Endothelial cell (in vitro differentiated cells): ENCODE data around the gene TIRAP. TPM values are rescaled to one million over a fixed set of nuclear protein-coding genes. Genes with fewer than 3 reads are reported as not detected.

ENCODE experiments used
- DNase-seq: peaks from one replicate; pipeline ENCODE4 v3.0.0; 2021; ENCODE audit warnings: low spot score
- H3K27ac Mint-ChIP-seq: one replicate; pipeline ENCODE4 v1.8.0; 2021; ENCODE audit warnings: mixed read lengths, inconsistent platforms; ENCODE audit not compliant: unreplicated experiment
- H3K27me3 Mint-ChIP-seq: one replicate; pipeline ENCODE4 v1.8.0; 2021; ENCODE audit warnings: mild to moderate bottlenecking, moderate library complexity, mixed read lengths, inconsistent platforms; ENCODE audit not compliant: unreplicated experiment
- H3K36me3 Mint-ChIP-seq: one replicate; pipeline ENCODE4 v1.8.0; 2021; ENCODE audit warnings: mild to moderate bottlenecking, low read depth, mixed read lengths, inconsistent platforms; ENCODE audit not compliant: unreplicated experiment
- H3K4me1 Mint-ChIP-seq: one replicate; pipeline ENCODE4 v1.8.0; 2021; ENCODE audit warnings: mild to moderate bottlenecking, mixed read lengths, inconsistent platforms; ENCODE audit not compliant: unreplicated experiment
- H3K4me3 Mint-ChIP-seq: one replicate; pipeline ENCODE4 v1.8.0; 2021; ENCODE audit warnings: mild to moderate bottlenecking, mixed read lengths, inconsistent platforms; ENCODE audit not compliant: unreplicated experiment
- H3K9me3 Mint-ChIP-seq: one replicate; pipeline ENCODE4 v1.8.0; 2021; ENCODE audit warnings: mixed read lengths, inconsistent platforms; ENCODE audit not compliant: unreplicated experiment
- total RNA-seq: library from RNA; stranded (reverse); fragmentation: NEBNext Ultra II Directional; extraction: Animal tissue kit (Norgen Biotek cat#: 25700); gene quantifications from one replicate; pipeline ENCODE4 v1.2.1, GENCODE V29; 2021; ENCODE audit not compliant: unreplicated experiment
- TF ChIP-seq, protein P1 (sequence below): fragments of 200-600 bp; sonication (generic); IDR thresholded peaks from one replicate; pipeline ENCODE4 v1.5.0; 2021; ENCODE audit warnings: antibody characterized with exemption; ENCODE audit not compliant: unreplicated experiment

Gene TIRAP
- total RNA-seq, 1 donor from 2014 or later = 12.4 TPM

DNA sequence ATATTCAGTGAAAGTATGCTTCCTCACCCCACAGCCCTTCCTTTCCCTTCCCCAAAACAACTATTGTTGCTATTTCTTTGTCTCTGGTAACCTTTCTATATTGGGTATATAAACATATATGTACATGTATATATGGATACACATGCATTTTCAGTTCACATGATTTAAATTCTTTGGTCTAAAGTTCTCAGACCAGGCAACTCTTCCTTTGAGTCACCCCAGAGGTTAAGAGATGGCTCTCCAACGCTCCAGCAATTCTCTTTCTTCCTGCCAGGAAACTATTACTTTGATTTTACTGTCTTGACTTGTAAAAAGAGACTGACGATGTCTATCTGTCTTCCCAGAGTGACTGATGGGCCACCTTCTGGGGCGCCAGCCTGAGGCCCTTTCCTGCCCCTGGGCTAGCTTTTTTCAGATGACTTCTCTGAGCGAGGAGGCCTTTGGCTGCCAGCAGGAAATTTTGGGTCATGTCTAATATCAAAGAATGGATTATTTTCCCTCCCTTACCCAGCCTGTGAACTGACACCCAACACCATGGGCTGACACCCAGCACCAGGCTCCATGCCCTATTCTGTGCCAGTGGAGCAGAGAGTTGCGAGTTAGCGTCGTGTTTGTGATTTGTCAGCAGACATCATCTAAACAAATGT lies 58.2 kb downstream of the TIRAP start:
- Mint-ChIP-seq H3K4me1 (peaks cover 78% of the 10 kb centered on the region), H3K27me3 (peaks cover 22% of the 10 kb centered on the region), H3K27ac (peak overlapping the region; percentile 81)

DNA sequence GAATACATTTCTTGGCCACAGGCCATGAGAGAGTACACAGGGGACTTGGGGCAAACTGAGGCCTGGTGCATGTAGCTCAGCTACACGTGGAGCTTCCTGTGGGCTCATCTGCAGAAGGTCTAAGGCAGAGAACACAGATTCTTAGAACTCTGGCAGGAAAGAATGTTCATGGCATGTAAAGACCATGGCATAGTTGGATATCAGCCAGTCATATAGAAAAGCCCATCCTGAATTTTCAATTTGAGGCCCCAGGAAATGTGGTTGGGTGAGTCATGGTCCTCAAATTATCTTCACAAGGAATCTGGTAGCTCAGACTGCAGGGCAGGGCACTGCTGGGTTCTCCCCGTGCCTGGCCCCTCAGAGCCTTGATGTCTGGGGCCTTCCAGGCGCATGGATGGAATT lies 58.9 kb downstream of the TIRAP start:
- Mint-ChIP-seq H3K36me3 (peaks cover 5% of the 10 kb centered on the region), H3K27me3 (peaks cover 16% of the 10 kb centered on the region), H3K4me3 (peak overlapping the region; percentile 56), H3K9me3 (no peaks in the 10 kb centered on the region), H3K27ac (peak overlapping the region; percentile 36), H3K4me1 (peaks cover 74% of the 10 kb centered on the region)
- DNase-seq = no peak
- TF ChIP-seq, protein P1, sequence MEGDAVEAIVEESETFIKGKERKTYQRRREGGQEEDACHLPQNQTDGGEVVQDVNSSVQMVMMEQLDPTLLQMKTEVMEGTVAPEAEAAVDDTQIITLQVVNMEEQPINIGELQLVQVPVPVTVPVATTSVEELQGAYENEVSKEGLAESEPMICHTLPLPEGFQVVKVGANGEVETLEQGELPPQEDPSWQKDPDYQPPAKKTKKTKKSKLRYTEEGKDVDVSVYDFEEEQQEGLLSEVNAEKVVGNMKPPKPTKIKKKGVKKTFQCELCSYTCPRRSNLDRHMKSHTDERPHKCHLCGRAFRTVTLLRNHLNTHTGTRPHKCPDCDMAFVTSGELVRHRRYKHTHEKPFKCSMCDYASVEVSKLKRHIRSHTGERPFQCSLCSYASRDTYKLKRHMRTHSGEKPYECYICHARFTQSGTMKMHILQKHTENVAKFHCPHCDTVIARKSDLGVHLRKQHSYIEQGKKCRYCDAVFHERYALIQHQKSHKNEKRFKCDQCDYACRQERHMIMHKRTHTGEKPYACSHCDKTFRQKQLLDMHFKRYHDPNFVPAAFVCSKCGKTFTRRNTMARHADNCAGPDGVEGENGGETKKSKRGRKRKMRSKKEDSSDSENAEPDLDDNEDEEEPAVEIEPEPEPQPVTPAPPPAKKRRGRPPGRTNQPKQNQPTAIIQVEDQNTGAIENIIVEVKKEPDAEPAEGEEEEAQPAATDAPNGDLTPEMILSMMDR = no peak

More for the DNA sequence above, 58.2 kb downstream of the TIRAP start:
- DNase-seq = no peak
- TF ChIP-seq, protein P1 = no peak
- H3K36me3 Mint-ChIP-seq = peaks cover 5% of the 10 kb centered on the region
- H3K4me3 Mint-ChIP-seq = no peak overlapping the region
- H3K9me3 Mint-ChIP-seq = no peaks in the 10 kb centered on the region

DNA sequence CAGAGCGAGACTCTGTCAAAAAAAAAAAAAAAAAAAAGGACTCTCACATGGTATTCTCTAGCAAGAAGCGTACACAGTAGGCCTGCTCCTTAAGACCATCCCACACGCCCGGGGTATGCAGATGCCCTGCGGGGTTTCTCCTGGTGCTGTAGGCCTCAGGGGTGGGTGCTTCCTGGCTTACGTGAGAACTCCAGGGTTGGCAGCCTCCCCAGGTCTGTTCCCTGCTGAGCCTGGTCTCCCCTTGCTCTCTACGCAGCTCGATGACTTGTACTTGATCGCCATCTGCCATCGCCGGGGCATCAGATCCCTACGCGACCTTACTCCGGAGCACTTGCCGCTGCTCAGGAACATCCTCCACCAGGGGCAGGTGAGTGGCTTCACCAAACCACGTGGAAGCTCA lies 60.2 kb downstream of the TIRAP start:
- DNase-seq = no peak
- no peak overlapping the region for H3K4me3 Mint-ChIP-seq
- peaks cover 16% of the 10 kb centered on the region for H3K27me3 Mint-ChIP-seq
- H3K27ac Mint-ChIP-seq = no peak overlapping the region
- TF ChIP-seq, protein P1 = no peak
- no peaks in the 10 kb centered on the region for H3K9me3 Mint-ChIP-seq
- H3K4me1 Mint-ChIP-seq = peaks cover 61% of the 10 kb centered on the region
- H3K36me3 Mint-ChIP-seq = peaks cover 5% of the 10 kb centered on the region

Other genes starting within 250 kb of the TIRAP start
- gene CDON, start 220.2 kb upstream of the TIRAP start, total RNA-seq = 25.2 TPM
- gene RPUSD4, start 71.4 kb upstream of the TIRAP start, total RNA-seq = 40.8 TPM
- 48.1 TPM for gene FAM118B, start 71.3 kb upstream of the TIRAP start, total RNA-seq
- gene SRPRA, start 14.2 kb upstream of the TIRAP start, total RNA-seq = 54.8 TPM
- 35.8 TPM for gene FOXRED1, start 13.9 kb upstream of the TIRAP start, total RNA-seq
- gene DCPS, start 21.0 kb downstream of the TIRAP start, total RNA-seq = 11.3 TPM
- gene ST3GAL4, start 72.6 kb downstream of the TIRAP start, total RNA-seq = 25.9 TPM